Heart right ventricle (tissue), 16 donors: Measurements from ENCODE around the gene PLA2G15. TPM values are rescaled to one million over a fixed set of nuclear protein-coding genes. Genes with fewer than 3 reads are reported as not detected.

Experiments used
- ATAC-seq, 8 donors: fragments of 200-7000 bp; cut with Tn5 transposase; one replicate each; pipeline ENCODE4 v1.9.1; 2020; ENCODE audit warnings: mild to moderate bottlenecking in 8 of 8, moderate library complexity in 8 of 8, moderate number of reproducible peaks in 1 of 8
- DNase-seq, 2 donors: peaks; one replicate each; pipeline ENCODE4 v3.0.0-alpha.2; 2020
- H3K27ac ChIP-seq, 10 donors: fragments of 200-600 bp; sonication (generic) in 2 of 10; one replicate each; pipeline versions ENCODE4 v1.5.0 to v1.8.0; 2020 to 2022; ENCODE audit warnings: mild to moderate bottlenecking in 3 of 10
- H3K27me3 ChIP-seq, 7 donors: fragments of 200-600 bp; one replicate each; pipeline ENCODE4 v1.8.0; 2021 to 2022; ENCODE audit warnings: mild to moderate bottlenecking in 2 of 7
- H3K36me3 ChIP-seq, 9 donors: fragments of 200-600 bp; sonication (generic) in 1 of 9; one replicate each; pipeline versions ENCODE4 v1.5.0 to v1.8.0; 2020 to 2022; ENCODE audit warnings: mild to moderate bottlenecking in 2 of 9
- H3K4me1 ChIP-seq, 9 donors: fragments of 200-600 bp; sonication (generic) in 1 of 9; one replicate each; pipeline versions ENCODE4 v1.5.0 to v1.8.0; 2020 to 2022; ENCODE audit warnings: mild to moderate bottlenecking in 4 of 9
- H3K4me3 ChIP-seq, 10 donors: fragments of 200-600 bp; sonication (generic) in 2 of 10; one replicate each; pipeline versions ENCODE4 v1.5.0 to v1.8.0; 2020 to 2022; ENCODE audit warnings: mild to moderate bottlenecking in 7 of 10, moderate library complexity in 2 of 10
- H3K9me3 ChIP-seq, 11 donors: fragments of 200-600 bp in 10 of 11; sonication (generic) in 2 of 11; one replicate each; pipeline versions ENCODE4 v1.5.0 to v1.8.0; 2013 to 2022; ENCODE audit warnings: mild to moderate bottlenecking in 2 of 11, control low read depth in 1 of 11, moderate library complexity in 1 of 11
- CTCF ChIP-seq, 9 donors: fragments of 200-600 bp; sonication (generic) in 2 of 9; IDR thresholded peaks; one replicate each; pipeline versions ENCODE4 v1.5.0 to v1.8.0; 2021 to 2022; ENCODE audit warnings: antibody characterized with exemption in 9 of 9, mild to moderate bottlenecking in 5 of 9, moderate library complexity in 1 of 9
- WGBS, 2 donors: extraction: QIAGEN DNeasy Blood & Tissue Kit; methylation state at CpG; one replicate each; pipeline ENCODE4 v1.1.7; 2013; ENCODE audit warnings: inconsistent platforms in 1 of 2; 5-methylcytosine and 5-hydroxymethylcytosine counted together
- intact Hi-C, 10 donors: fragments of 100-400 bp; cut with DNase I; formaldehyde crosslinking; loops; one replicate each; pipeline versions ENCODE4 v1.11.1 to v1.14.2; 2022
- polyA plus RNA-seq, 2 donors: library from polyadenylated mRNA; stranded (reverse); fragments of 200-250 nt; gene quantifications; one replicate each; pipeline ENCODE4 v1.2.3, GENCODE V29; 2013
- total RNA-seq, 10 donors: library from RNA; stranded (reverse); fragmentation: NEBNext Ultra II Directional in 3 of 10; extraction: Animal tissue kit (Norgen Biotek cat#: 25700) in 3 of 10; gene quantifications; one replicate each; pipeline versions ENCODE4 v1.2.1 to v1.2.4, GENCODE V29; 2021 to 2023
- donor health status: Arrhythmogenic right ventricular cardiomyopathy.
- donor health status: ischemic (EF 13 %, LVEDD 7.1; RV severe dilation, severe dysfunction).
- donor health status: healthy with polysubstance abuse.
- donor health status: DM: no; HTN: yes; CAD: no.
- donor health status: DM: no; HTN: no; CAD: no.
- donor health status: ischemic (EF 25% LVEDD 6.9; RV normal size, moderate dysfunction).
- donor health status: ischemic (EF 25% LVEDD 5.7; RV mildly dilated, moderate dysfunction).
- donor health status: healthy.
- donor health status: DM: yes; HTN: yes; CAD: no.
- donor health status: Ischemic cardiomyopathy.
- donor health status: ischemic (EF 35%, LVEDD 5.7; RV mildly dilated, moderate dysfunction).
- donor health status: nonischemic (EF 11% LVEDD 7.7; RV severe dilation, severe dysfunction).
- donor health status: DM: yes; HTN: yes; CAD: no.
- donor health status: PGD.
- donor health status: ischemic (EF 29% LVEDD 5.4; RV normal size, mild dysfunction).
- donor health status: nonischemic (EF 23%, LVEDD 6.1; RV moderate dilation, normal function).

The PLA2G15 gene
- total and polyA plus RNA-seq, 12 donors, result 31.0 to 62.1 (median 38.8) TPM

GRCh38 chr16:68289202-68289601, 44.0 kb downstream of the PLA2G15 start:
- H3K27me3 ChIP-seq, result no peaks in the 10 kb centered on the region
- DNase-seq (no peak), ATAC-seq (no peak)
- no peak for TF ChIP-seq CTCF (IDR thresholded peaks at IDR 0.05)
- peaks cover 38 to 81% (median 72%) of the 10 kb centered on the region in 9 donors for H3K4me1 ChIP-seq
- intact Hi-C loops, result loop anchor here in 1 of 10 donors (2.0 kb wide), 1 partner anchor 22 kb away; the partner anchor contains the start of genes PRMT7 and SLC7A6OS
- H3K36me3 ChIP-seq, result peaks cover 0 to 68% (median 36%) of the 10 kb centered on the region in 9 donors
- 91% methylated on average over 2 of the region's 2 CpGs for WGBS, 2 donors
- H3K4me3 ChIP-seq, result no peak overlapping the region
- peak overlapping the region; percentile 21 to 88 (median 78) for H3K27ac ChIP-seq
- no peaks in the 10 kb centered on the region for H3K9me3 ChIP-seq

GRCh38 chr16:68289621-68290329, 44.6 kb downstream of the PLA2G15 start:
- DNase-seq (no peak), ATAC-seq (peak in 3 of 8 donors; percentile 29 to 43 (median 38))
- H3K36me3 ChIP-seq, result peaks cover 0 to 73% (median 36%) of the 10 kb centered on the region in 9 donors
- H3K9me3 ChIP-seq, result no peaks in the 10 kb centered on the region
- no peak for TF ChIP-seq CTCF (IDR thresholded peaks at IDR 0.05)
- peaks cover 35 to 75% (median 67%) of the 10 kb centered on the region in 9 donors for H3K4me1 ChIP-seq
- H3K27ac ChIP-seq, result peak overlapping the region; percentile 56 to 88 (median 78)
- H3K27me3 ChIP-seq, result no peaks in the 10 kb centered on the region
- intact Hi-C loops, result loop anchor here in 1 of 10 donors (2.0 kb wide), 1 partner anchor 21 kb away; the partner anchor contains the start of genes PRMT7 and SLC7A6OS
- H3K4me3 ChIP-seq, result no peak overlapping the region
- 44 to 55% methylated on average over 4 of the region's 4 CpGs for WGBS, 2 donors

GRCh38 chr16:68290450-68290849, 45.3 kb downstream of the PLA2G15 start:
- H3K4me3 ChIP-seq, result no peak overlapping the region
- no peaks in the 10 kb centered on the region for H3K27me3 ChIP-seq
- intact Hi-C loops, result no loop called here
- 62 to 68% methylated on average over 6 of the region's 6 CpGs for WGBS, 2 donors
- ATAC-seq (no peak), DNase-seq (no peak)
- H3K27ac ChIP-seq, result peak overlapping the region; percentile 56 to 88 (median 78)
- TF ChIP-seq CTCF (IDR thresholded peaks at IDR 0.05), result no peak
- H3K9me3 ChIP-seq, result no peaks in the 10 kb centered on the region
- H3K36me3 ChIP-seq, result peaks cover 0 to 80% (median 42%) of the 10 kb centered on the region in 9 donors
- H3K4me1 ChIP-seq, result peaks cover 33 to 70% (median 60%) of the 10 kb centered on the region in 9 donors

- H3K4me3 ChIP-seq, result no peak overlapping the region
- no peak for DNase-seq
- H3K27ac ChIP-seq, result peak overlapping the region in 7 of 10 donors; percentile 71 to 88 (median 82)
- H3K36me3 ChIP-seq, result peaks cover 0 to 88% (median 49%) of the 10 kb centered on the region in 9 donors
- peaks cover 31 to 70% (median 59%) of the 10 kb centered on the region in 9 donors for H3K4me1 ChIP-seq
- WGBS, 2 donors, result 88 to 89% methylated on average over 4 of the region's 4 CpGs
- no peaks in the 10 kb centered on the region for H3K9me3 ChIP-seq
- ATAC-seq, result no peak
- TF ChIP-seq CTCF (IDR thresholded peaks at IDR 0.05), result no peak
- H3K27me3 ChIP-seq, result no peaks in the 10 kb centered on the region
- intact Hi-C loops, result no loop called here
These were observed 46.1 kb downstream of the PLA2G15 start for GRCh38 chr16:68291227-68291626.
